GM18870 (cell line): ENCODE measurements around the gene PTAR1.
"Not testable (repeated sequence)": the region's sequence is repeated elsewhere in the genome, so short reads cannot be mapped to it uniquely, and the experiment has no call there.

ENCODE experiments used
- ATAC-seq: cut with Tn5 transposase; IDR thresholded peaks from one replicate; pipeline ENCODE4 v1.9.1; 2021; ENCODE audit warnings: moderate library complexity; ENCODE audit not compliant: unreplicated experiment

Gene PTAR1

GRCh38 chr9:69759421-69760277, at the start of gene PTAR1:
PTAR1 (minus strand) TSS chr9:69760011; CDS start chr9:69759938, 73 bp downstream.
- ATAC-seq = peak; percentile 72

GRCh38 chr9:69809304-69809863, 49.6 kb upstream of the PTAR1 start:
- ATAC-seq = no peak

- ATAC-seq = no peak
Measured at GRCh38 chr9:69806627-69807026, 46.8 kb upstream of the PTAR1 start.

- no peak for ATAC-seq
Measured at GRCh38 chr9:69805962-69806515, 46.2 kb upstream of the PTAR1 start.

- no peak for ATAC-seq
Measured at GRCh38 chr9:69801989-69802388, 42.2 kb upstream of the PTAR1 start.

GRCh38 chr9:69800027-69800426, 40.2 kb upstream of the PTAR1 start:
- ATAC-seq = not testable (repeated sequence)

GRCh38 chr9:69799521-69799920, 39.7 kb upstream of the PTAR1 start:
- not testable (repeated sequence) for ATAC-seq

GRCh38 chr9:69798744-69799143, 38.9 kb upstream of the PTAR1 start:
- ATAC-seq = no peak

GRCh38 chr9:69797675-69798074, 37.9 kb upstream of the PTAR1 start:
- ATAC-seq = no peak

- ATAC-seq = no peak
Measured at GRCh38 chr9:69794356-69794755, 34.5 kb upstream of the PTAR1 start.

GRCh38 chr9:69785757-69786156, 25.9 kb upstream of the PTAR1 start:
- no peak for ATAC-seq

GRCh38 chr9:69773258-69773657, 13.4 kb upstream of the PTAR1 start:
- no peak for ATAC-seq

GRCh38 chr9:69771775-69772418, 12.1 kb upstream of the PTAR1 start:
- no peak for ATAC-seq

- no peak for ATAC-seq
Measured at GRCh38 chr9:69768716-69769115, 8.9 kb upstream of the PTAR1 start.

- no peak for ATAC-seq
Measured at GRCh38 chr9:69768101-69768500, 8.3 kb upstream of the PTAR1 start.

GRCh38 chr9:69763862-69764261, 4.1 kb upstream of the PTAR1 start:
- ATAC-seq = not testable (repeated sequence)

- ATAC-seq = no peak
Measured at GRCh38 chr9:69762527-69762926, 2.7 kb upstream of the PTAR1 start.

- ATAC-seq = no peak
Measured at GRCh38 chr9:69760278-69760610, 433 bp upstream of the PTAR1 start.

- ATAC-seq = peak; percentile 2
Measured at GRCh38 chr9:69759021-69759420, 790 bp downstream of the PTAR1 start.

- no peak for ATAC-seq
Measured at GRCh38 chr9:69757996-69758675, 1.7 kb downstream of the PTAR1 start.

- ATAC-seq = no peak
Measured at GRCh38 chr9:69755205-69755604, 4.6 kb downstream of the PTAR1 start.
